Mammary microvascular endothelial cell (primary cell): Measurements from ENCODE around the gene HTRA2. TPM values are rescaled to one million over a fixed set of nuclear protein-coding genes. Genes with fewer than 3 reads are reported as not detected.

Experiments used
- total RNA-seq: library from RNA; depleted of rRNA; stranded (reverse); fragments of >200 nt; gene quantifications from 2 replicates; pipeline ENCODE4 v1.2.3, GENCODE V29; 2015

Gene HTRA2
- total RNA-seq: 23.4 and 28.8 TPM in 2 replicates

GRCh38 chr2:74529357-74530238, at the start of gene HTRA2, which contains the start of gene AUP1:
HTRA2 (plus strand) TSS chr2:74529933; CDS start chr2:74530007, 74 bp downstream.
AUP1 (minus strand) TSS chr2:74529706; CDS start chr2:74529629, 77 bp downstream.

GRCh38 chr2:74482801-74483674, 46.7 kb upstream of the HTRA2 start, which contains the start of the genes CCDC142 and TTC31:
CCDC142 (minus strand) TSS chr2:74482998; CDS start chr2:74482837, 161 bp downstream.
TTC31 (plus strand) TSS chr2:74483081; CDS start chr2:74483096, 15 bp downstream.

GRCh38 chr2:74499267-74499939, 30.3 kb upstream of the HTRA2 start, which contains the start of gene LBX2:
LBX2 (minus strand) TSS chr2:74499603; CDS start chr2:74499537, 66 bp downstream.

DNA sequence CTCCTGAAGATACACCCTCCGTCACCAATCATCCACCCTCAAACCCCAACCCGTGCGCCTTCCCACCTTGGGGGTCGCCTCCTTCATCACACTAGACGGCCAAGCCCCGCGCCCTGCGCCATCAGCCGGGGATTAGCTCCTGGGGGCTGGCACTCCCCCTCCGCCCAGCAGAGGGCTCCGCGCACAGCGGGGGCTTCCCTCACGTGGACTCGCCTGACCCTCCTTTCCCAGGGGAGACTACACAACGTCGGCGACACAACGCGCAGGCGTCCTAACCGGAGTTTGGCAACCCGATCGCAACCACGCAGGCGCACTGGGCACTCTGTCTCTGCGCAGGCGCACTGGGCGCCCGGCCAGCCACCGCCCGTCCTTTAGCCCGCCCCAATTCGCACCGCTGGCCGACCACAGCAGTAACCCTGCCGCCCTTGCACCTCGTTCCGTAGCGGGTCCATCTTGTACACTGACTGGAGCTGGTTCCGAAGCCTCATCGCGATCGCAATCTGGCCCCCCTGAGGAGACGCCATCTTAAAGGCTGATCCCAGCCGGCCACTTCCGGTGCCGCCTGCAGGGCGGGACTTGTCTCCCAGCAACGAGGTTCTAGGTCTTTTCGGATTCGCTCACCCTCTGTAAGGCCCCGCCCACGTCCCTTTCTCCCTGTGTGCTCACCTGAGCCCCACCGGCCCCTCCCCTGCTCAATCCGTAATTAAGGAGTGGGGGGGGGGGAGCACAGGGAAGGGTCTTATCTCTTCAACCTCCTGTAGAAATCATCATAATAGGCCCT, 22.4 kb upstream of the HTRA2 start, which contains the start of gene PCGF1:
Gene PCGF1 (minus strand): TSS at position 551 of the 781 bp plus-strand sequence. CDS start 27 bp downstream, at position 524.

DNA sequence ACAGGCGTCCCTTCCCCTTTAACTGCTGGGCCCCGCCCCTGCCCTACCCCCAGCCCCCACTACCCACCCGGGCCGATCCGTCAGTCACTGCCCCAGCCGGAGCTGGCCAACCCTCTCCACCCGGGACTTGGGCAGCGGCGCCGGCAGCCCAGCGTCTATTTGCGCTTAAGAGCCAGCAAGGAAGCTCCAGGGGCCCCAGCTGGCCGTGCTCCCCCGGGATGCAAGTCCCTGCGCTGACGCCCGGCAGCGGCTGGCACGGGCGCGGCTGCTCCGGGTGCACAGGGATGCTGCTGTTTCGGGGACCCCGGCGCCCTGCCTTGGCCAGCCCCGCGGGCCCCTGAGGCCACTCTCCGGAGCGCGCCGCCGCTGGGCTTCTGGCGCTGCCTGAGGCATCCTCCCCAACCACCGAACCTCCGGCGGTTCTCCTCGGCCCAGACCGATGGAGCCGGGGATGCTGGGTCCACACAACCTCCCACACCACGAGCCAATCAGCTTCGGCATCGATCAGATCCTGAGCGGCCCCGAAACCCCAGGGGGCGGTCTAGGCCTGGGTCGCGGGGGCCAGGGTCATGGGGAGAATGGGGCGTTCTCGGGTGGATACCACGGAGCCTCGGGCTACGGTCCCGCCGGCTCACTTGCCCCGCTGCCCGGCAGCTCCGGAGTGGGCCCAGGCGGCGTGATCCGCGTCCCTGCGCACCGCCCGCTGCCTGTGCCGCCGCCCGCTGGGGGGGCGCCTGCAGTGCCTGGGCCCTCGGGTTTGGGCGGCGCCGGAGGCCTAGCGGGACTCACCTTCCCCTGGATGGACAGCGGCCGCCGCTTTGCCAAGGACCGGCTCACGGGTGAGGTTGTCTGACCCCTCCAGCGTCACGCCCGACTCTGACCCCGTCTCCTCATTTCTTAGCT, 15.1 kb upstream of the HTRA2 start, which contains the start of gene TLX2:
Gene TLX2 (plus strand): TSS at position 83 of the 903 bp plus-strand sequence. CDS start 357 bp downstream, at position 440.

GRCh38 chr2:74525717-74526648, 3.8 kb upstream of the HTRA2 start, which contains the start of gene DQX1:
DQX1 (minus strand) TSS chr2:74526231; CDS start chr2:74525729, 502 bp downstream.

DNA sequence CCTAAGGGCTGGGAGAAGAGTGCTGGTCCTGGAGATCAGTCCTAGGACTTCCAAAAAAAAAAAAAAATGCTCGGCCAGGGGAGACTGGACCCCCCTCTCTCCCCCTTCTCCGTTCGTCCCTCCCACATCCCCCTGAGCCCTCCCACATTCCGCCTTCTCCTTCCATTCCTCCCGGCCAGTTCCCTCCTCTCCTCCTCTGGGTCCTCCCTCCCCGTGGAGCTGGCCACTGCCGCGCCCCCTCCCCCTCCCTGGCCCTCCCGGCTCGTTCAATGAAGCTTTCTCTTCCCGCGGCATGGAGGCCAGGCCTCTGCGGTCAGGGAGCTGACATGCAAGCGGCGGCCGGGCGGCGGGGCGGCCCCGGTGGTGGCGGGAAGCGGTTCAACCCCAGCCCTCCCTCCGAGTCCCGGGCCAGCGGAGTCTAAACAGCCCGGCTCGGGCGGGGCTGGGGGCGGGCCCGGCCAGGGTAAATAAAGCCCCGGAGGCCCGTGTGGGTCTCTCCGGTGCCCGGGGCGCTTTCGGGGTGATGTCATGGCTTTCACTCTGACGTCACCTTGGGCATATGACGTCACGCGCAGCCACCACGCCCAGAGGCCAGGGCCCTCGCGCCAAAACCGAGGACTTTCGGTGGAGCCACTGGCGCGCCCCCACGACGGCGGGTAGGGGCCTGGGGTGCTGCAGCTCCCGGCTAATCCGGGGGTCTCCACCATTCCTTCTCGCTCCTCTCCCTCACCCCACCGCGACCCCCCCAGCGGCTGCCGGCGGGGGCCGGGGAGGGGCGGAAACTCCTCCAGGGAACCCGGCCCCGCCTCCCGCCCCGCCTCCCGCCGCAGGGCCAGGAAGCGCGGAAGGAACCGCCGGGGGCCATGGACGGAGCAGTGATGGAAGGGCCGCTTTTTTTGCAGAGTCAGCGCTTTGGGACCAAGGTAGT, 24.4 kb downstream of the HTRA2 start, which contains the start of the genes DOK1 and LOXL3:
Gene DOK1 (plus strand): TSS at position 829 of the 928 bp plus-strand sequence. CDS start 35 bp downstream, at position 864.
Gene LOXL3 (minus strand): TSS at position 51 of the 928 bp plus-strand sequence. CDS start 1,308 bp downstream, outside the sequence.

Other genes with a start within 250 kb of the HTRA2 start
- gene SLC4A5, start 186.5 kb upstream of the HTRA2 start, total RNA-seq: 0.05 and 0.07 TPM in 2 replicates
- 125 and 128 TPM in 2 replicates for gene DCTN1, start 149.6 kb upstream of the HTRA2 start, total RNA-seq
- 0.59 and 0.67 TPM in 2 replicates for gene C2orf81, start 108.3 kb upstream of the HTRA2 start, total RNA-seq
- gene WDR54, start 108.2 kb upstream of the HTRA2 start, total RNA-seq: 27.2 and 30.3 TPM in 2 replicates
- 3.2 and 5.6 TPM in 2 replicates for gene RTKN, start 88.0 kb upstream of the HTRA2 start, total RNA-seq
- 16.2 and 17.2 TPM in 2 replicates for gene INO80B, start 74.8 kb upstream of the HTRA2 start, total RNA-seq
- gene WBP1, start 71.5 kb upstream of the HTRA2 start, total RNA-seq: 36.2 and 43.0 TPM in 2 replicates
- gene MOGS, start 64.6 kb upstream of the HTRA2 start, total RNA-seq: 67.8 and 75.5 TPM in 2 replicates
- 23.0 and 63.2 TPM in 2 replicates for gene MRPL53, start 57.3 kb upstream of the HTRA2 start, total RNA-seq
- 9.8 and 9.9 TPM in 2 replicates for gene CCDC142, start 46.9 kb upstream of the HTRA2 start, total RNA-seq
- 15.8 and 22.0 TPM in 2 replicates for gene TTC31, start 46.9 kb upstream of the HTRA2 start, total RNA-seq
- 2.5 and 4.3 TPM in 2 replicates for gene LBX2, start 30.3 kb upstream of the HTRA2 start, total RNA-seq
- gene PCGF1, start 22.2 kb upstream of the HTRA2 start, total RNA-seq: 5.1 and 6.2 TPM in 2 replicates
- not detected in 2 replicates for gene TLX2, start 15.5 kb upstream of the HTRA2 start, total RNA-seq
- gene DQX1, start 3.7 kb upstream of the HTRA2 start, total RNA-seq: not detected in 2 replicates
- 111 and 134 TPM in 2 replicates for gene AUP1, start 227 bp upstream of the HTRA2 start, total RNA-seq
- gene LOXL3, start 24.0 kb downstream of the HTRA2 start, total RNA-seq: 0.27 and 0.94 TPM in 2 replicates
- 19.9 and 23.2 TPM in 2 replicates for gene DOK1, start 24.8 kb downstream of the HTRA2 start, total RNA-seq
- gene M1AP, start 118.4 kb downstream of the HTRA2 start, total RNA-seq: not detected in 2 replicates
- 3.7 and 5.0 TPM in 2 replicates for gene SEMA4F, start 124.3 kb downstream of the HTRA2 start, total RNA-seq